Measurements from ENCODE around the gene CEBPE. TPM values are rescaled to one million over a fixed set of nuclear protein-coding genes. Genes with fewer than 3 reads are reported as not detected.

The CEBPE gene
- total RNA-seq, 2 experiments from 2014 or later: 1.1 to 2.3 TPM

DNA sequence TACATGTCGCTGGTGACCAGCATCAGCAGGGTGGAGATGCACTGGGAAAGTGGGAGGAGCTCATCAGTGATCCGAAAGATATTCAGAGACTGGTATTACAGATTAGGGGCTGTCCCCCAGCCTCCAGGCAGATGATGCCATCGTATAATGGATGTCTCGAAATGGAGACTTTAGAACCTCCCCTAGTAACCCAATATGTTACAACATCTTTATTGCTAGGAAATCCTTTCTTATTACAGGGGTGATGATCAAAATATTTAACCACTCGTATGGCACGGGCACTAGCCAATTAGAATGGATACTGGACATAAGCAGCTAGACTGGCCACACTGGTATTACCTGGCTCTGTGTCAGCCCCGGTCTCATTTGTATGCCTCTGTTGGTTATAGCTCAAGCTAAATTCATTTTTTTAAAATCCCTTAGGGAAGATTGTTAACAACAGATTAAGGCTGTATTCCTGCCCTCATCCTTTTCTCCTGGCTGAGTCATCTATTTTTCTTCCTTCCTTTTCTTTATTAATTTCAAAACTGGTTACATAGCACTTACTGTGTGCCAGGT, 10.8 kb upstream of the CEBPE start:
- peaks cover 6% of the 10 kb centered on the region for H3K4me1 ChIP-seq (ENCODE audit: insufficient read depth, low read length, poor library complexity, severe bottlenecking)
- ChIA-PET POLR2A (interaction anchor here (0.6 kb wide), 2 partner anchors 35 to 48 kb away, joined by 3 read pairs; no protein-coding TSS in a partner anchor), CTCF (ENCODE audit: unreplicated experiment) (interaction anchor here (2.1 kb wide), 1 partner anchor 9 kb away, joined by 8 read pairs; no protein-coding TSS in a partner anchor)
- no peak overlapping the region for H3K27ac ChIP-seq (ENCODE audit: low read depth, low read length, poor library complexity, severe bottlenecking)
- no peak for TF ChIP-seq EZH2phosphoT487 (IDR thresholded peaks at IDR 0.05; ENCODE audit: borderline replicate concordance, low read depth, low read length)
- TF ChIP-seq, protein P1, sequence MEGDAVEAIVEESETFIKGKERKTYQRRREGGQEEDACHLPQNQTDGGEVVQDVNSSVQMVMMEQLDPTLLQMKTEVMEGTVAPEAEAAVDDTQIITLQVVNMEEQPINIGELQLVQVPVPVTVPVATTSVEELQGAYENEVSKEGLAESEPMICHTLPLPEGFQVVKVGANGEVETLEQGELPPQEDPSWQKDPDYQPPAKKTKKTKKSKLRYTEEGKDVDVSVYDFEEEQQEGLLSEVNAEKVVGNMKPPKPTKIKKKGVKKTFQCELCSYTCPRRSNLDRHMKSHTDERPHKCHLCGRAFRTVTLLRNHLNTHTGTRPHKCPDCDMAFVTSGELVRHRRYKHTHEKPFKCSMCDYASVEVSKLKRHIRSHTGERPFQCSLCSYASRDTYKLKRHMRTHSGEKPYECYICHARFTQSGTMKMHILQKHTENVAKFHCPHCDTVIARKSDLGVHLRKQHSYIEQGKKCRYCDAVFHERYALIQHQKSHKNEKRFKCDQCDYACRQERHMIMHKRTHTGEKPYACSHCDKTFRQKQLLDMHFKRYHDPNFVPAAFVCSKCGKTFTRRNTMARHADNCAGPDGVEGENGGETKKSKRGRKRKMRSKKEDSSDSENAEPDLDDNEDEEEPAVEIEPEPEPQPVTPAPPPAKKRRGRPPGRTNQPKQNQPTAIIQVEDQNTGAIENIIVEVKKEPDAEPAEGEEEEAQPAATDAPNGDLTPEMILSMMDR (conservative IDR thresholded peaks at IDR 0.05; ENCODE audit: low read length): no peak
- no TSS peak for BruUV-seq (replicated peaks)
- intact Hi-C loops (cut with micrococcal nuclease; ENCODE audit: unreplicated experiment): no loop called here
- no peaks in the 10 kb centered on the region for H3K36me3 ChIP-seq (ENCODE audit: insufficient read depth, low read length)
- no peaks in the 10 kb centered on the region for H3K9me3 ChIP-seq (ENCODE audit: low read length)
- DNase-seq (ENCODE audit: low spot score): no peak
- no peak overlapping the region for H3K4me3 ChIP-seq (ENCODE audit: low read depth, low read length, poor library complexity, severe bottlenecking)
- no peak overlapping the region for H2AFZ ChIP-seq (ENCODE audit: low read length)
- H3K79me2 ChIP-seq (ENCODE audit: insufficient read depth, low read depth, low read length): no peaks in the 10 kb centered on the region
- H3K4me2 ChIP-seq (ENCODE audit: low read length): no peak overlapping the region
- H4K20me1 ChIP-seq (ENCODE audit: insufficient read depth, low read length): no peaks in the 10 kb centered on the region
- H3K9me2 ChIP-seq (ENCODE audit: insufficient read depth, low read length): no peaks in the 10 kb centered on the region

DNA sequence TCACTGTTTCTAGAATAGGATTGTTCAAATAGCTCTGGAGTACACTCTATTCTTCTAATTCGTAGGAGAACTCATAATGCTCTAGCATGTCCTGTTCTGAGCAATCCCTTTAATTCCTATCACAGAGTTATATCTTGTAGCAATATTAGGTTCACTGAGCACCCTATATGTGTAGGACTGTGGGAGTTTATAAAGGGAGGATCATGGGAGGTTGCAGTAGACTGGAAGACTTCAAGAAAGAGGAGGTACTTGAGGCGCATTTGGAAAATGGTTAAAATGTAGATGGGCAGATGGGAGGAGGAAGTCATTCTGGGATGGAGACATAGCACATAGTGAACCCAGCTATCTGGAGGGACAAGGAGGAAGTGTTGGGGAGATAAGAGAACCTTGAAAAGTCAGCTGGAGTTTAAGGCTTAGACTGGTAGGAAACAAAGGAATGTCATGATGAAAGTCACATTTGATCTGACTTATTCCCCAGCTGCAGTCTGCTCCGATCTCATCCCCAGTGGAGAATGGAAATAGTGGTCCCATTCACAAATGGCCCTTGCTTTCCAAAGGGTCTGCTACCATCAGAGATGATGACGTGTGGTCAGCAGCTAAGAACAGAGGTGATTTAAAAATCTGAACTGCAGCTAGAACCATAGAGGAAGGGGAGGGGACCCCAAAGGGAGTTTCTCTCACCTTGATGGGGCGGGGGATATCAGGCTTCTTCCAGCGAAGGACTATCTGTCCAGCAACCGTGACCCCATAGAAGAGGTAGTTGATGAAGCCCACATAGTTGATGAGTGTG, 10.1 kb upstream of the CEBPE start:
- no peak for TF ChIP-seq EZH2phosphoT487 (IDR thresholded peaks at IDR 0.05; ENCODE audit: borderline replicate concordance, low read depth, low read length)
- TF ChIP-seq, protein P1 (conservative IDR thresholded peaks at IDR 0.05; ENCODE audit: low read length): no peak

DNA sequence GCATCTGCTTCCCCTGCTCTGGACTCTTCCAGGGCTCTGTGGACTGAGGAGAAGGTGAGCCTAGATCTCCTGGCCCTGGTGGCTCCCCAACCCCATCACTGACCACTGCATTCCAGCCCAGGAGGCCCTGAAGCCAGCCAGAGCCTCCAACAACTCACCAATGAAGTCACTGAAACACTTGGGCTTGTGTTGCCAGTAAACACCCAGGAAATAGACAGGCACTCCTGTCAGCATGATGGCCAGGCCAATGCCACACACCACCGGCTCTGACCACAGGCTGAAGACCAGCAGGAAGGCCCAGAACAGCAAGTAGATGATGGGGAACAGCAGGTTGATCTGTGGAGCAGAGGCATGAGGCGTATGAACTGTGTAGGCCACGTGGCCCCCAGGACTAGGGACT, 8.8 kb upstream of the CEBPE start:
- H3K4me1 ChIP-seq (ENCODE audit: insufficient read depth, low read length, poor library complexity, severe bottlenecking): no peaks in the 10 kb centered on the region
- ChIA-PET POLR2A (no interaction called here), CTCF (ENCODE audit: unreplicated experiment) (no interaction called here)
- H2AFZ ChIP-seq (ENCODE audit: low read length): 0 out of 2 replicates have a peak overlapping the region, but pooled peaks have one; percentile 43
- no peaks in the 10 kb centered on the region for H3K9me3 ChIP-seq (ENCODE audit: low read length)
- H3K9me2 ChIP-seq (ENCODE audit: insufficient read depth, low read length): no peaks in the 10 kb centered on the region
- H3K4me2 ChIP-seq (ENCODE audit: low read length): no peak overlapping the region
- no peaks in the 10 kb centered on the region for H3K36me3 ChIP-seq (ENCODE audit: insufficient read depth, low read length)
- no peak for TF ChIP-seq EZH2phosphoT487 (IDR thresholded peaks at IDR 0.05; ENCODE audit: borderline replicate concordance, low read depth, low read length)
- TF ChIP-seq, protein P1 (conservative IDR thresholded peaks at IDR 0.05; ENCODE audit: low read length): no peak
- intact Hi-C loops (cut with micrococcal nuclease; ENCODE audit: unreplicated experiment): no loop called here
- no peak overlapping the region for H3K27ac ChIP-seq (ENCODE audit: low read depth, low read length, poor library complexity, severe bottlenecking)
- BruUV-seq (replicated peaks): no TSS peak
- no peaks in the 10 kb centered on the region for H3K79me2 ChIP-seq (ENCODE audit: insufficient read depth, low read depth, low read length)
- no peak overlapping the region for H3K4me3 ChIP-seq (ENCODE audit: low read depth, low read length, poor library complexity, severe bottlenecking)
- no peak for DNase-seq (ENCODE audit: low spot score)
- no peaks in the 10 kb centered on the region for H4K20me1 ChIP-seq (ENCODE audit: insufficient read depth, low read length)

More for the DNA sequence above, 10.1 kb upstream of the CEBPE start:
- Histone ChIP-seq H3K9me3 (ENCODE audit: low read length) (no peaks in the 10 kb centered on the region), H3K36me3 (ENCODE audit: insufficient read depth, low read length) (no peaks in the 10 kb centered on the region), H4K20me1 (ENCODE audit: insufficient read depth, low read length) (no peaks in the 10 kb centered on the region), H2AFZ (ENCODE audit: low read length) (no peak overlapping the region), H3K79me2 (ENCODE audit: insufficient read depth, low read depth, low read length) (no peaks in the 10 kb centered on the region), H3K4me2 (ENCODE audit: low read length) (no peak overlapping the region), H3K4me3 (ENCODE audit: low read depth, low read length, poor library complexity, severe bottlenecking) (no peak overlapping the region), H3K9me2 (ENCODE audit: insufficient read depth, low read length) (no peaks in the 10 kb centered on the region), H3K4me1 (ENCODE audit: insufficient read depth, low read length, poor library complexity, severe bottlenecking) (peaks cover 6% of the 10 kb centered on the region), H3K27ac (ENCODE audit: low read depth, low read length, poor library complexity, severe bottlenecking) (no peak overlapping the region)
- DNase-seq (ENCODE audit: low spot score): no peak
- POLR2A ChIA-PET: interaction anchor here (0.6 kb wide), 2 partner anchors 36 to 47 kb away, joined by 3 read pairs; no protein-coding TSS in a partner anchor
- intact Hi-C loops (cut with micrococcal nuclease; ENCODE audit: unreplicated experiment): no loop called here
- CTCF ChIA-PET (ENCODE audit: unreplicated experiment): no interaction called here
- BruUV-seq (replicated peaks): no TSS peak
